GM20000 (cell line): Measurements from ENCODE around the gene AMPD1.

Source experiments
- DNase-seq: peaks from one replicate; pipeline ENCODE4 v3.0.0; 2012; ENCODE audit warnings: low spot score
- TF ChIP-seq, protein P1 (sequence below): IDR thresholded peaks from 2 replicates; pipeline ENCODE4 v1.5.1; 2012; ENCODE audit warnings: mild to moderate bottlenecking, control low read depth; ENCODE audit errors: extremely low read depth, missing control alignments

The AMPD1 gene

DNA sequence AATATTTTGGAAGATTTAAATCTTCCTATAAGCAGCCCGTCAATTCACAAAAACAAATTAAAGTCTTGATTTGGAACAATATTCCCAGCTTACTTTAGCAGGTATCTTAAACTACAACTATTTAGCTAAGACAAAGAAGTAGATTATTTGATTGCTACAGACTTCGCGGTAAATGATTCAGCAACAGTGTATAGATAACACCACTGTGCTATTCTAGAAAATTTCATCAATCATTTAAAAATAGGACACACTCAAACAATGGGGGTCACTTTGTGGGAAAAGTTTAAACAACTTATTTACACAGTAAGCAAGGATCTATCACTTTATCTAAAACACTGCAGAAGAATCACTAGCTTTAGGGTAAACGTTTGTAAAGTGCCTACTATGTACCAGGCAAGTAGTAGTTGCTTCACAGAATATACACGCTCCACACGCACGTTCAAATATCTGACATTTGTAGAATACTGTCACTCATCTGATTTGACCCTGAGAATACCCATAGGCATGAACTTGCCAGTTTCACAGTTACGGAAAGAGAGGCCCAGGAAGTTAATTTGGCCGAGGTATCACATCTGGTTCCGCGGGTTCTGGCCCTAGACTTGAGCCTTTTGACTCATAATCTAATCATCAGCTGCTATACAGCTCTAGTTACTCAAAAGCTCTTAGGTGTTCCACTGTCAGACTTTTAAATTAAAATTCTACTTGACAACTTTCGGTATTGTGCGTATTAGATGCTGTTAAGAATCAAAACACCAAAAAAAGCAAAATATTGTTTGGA is 26.4 kb downstream of the AMPD1 start:
- DNase-seq = no peak
- TF ChIP-seq, protein P1, sequence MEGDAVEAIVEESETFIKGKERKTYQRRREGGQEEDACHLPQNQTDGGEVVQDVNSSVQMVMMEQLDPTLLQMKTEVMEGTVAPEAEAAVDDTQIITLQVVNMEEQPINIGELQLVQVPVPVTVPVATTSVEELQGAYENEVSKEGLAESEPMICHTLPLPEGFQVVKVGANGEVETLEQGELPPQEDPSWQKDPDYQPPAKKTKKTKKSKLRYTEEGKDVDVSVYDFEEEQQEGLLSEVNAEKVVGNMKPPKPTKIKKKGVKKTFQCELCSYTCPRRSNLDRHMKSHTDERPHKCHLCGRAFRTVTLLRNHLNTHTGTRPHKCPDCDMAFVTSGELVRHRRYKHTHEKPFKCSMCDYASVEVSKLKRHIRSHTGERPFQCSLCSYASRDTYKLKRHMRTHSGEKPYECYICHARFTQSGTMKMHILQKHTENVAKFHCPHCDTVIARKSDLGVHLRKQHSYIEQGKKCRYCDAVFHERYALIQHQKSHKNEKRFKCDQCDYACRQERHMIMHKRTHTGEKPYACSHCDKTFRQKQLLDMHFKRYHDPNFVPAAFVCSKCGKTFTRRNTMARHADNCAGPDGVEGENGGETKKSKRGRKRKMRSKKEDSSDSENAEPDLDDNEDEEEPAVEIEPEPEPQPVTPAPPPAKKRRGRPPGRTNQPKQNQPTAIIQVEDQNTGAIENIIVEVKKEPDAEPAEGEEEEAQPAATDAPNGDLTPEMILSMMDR = no peak

DNA sequence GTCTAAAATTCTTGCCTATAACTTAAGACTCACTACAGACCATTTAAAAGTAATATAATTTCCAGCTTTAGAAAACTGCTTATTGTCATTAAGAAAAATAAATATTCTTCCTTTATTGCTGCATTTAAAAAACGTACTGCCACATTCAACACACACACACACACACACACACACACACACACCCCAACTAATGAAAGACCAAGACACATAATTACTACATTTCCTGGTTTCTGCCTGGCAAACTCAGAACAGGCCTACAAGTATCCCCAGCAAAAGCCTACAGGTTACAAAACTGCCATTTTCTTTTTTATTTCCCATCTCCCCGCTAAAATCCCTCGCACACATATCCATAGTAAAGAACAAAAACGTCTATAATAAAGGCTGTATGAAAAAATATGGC is 27.0 kb downstream of the AMPD1 start:
- DNase-seq = no peak
- TF ChIP-seq, protein P1 = no peak

DNA sequence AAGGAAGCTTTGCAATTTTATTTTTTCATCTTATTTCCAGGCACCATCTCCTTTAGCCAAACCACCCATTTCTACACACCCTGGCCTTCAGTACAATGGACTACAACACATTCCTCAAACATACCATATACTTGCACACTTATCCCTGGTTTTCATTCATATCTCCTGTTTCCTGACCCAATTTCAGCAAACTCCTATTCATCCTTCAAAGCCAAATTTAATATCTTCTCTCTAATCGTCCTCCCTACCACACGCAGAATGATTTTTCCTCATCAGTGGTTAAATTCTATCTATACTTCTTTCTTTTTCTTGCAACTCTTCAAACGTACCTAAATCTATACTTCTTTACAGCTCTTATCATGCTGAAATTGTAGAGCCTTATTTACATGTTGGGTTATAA is 28.4 kb downstream of the AMPD1 start:
- TF ChIP-seq, protein P1 = no peak
- no peak for DNase-seq

DNA sequence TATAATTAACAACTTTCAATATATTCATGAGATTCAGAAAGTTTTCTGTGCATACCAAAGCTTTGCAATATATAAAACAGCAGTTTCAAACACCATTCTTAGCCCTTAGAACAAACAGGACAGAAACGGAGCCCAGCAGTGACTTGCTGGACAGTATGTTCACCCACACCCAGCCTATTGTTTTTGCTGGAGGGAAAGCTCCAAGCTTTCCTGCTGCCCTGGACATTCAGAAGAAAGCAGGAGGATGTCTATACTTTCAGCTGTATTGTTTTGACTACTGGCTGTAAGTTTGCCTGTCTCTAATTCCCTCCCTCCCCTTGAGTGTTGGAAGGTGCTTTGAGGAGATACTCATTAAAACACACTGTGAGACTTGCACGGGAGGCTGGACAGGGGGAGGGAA is 35.1 kb downstream of the AMPD1 start:
- TF ChIP-seq, protein P1 = no peak
- no peak for DNase-seq

DNA sequence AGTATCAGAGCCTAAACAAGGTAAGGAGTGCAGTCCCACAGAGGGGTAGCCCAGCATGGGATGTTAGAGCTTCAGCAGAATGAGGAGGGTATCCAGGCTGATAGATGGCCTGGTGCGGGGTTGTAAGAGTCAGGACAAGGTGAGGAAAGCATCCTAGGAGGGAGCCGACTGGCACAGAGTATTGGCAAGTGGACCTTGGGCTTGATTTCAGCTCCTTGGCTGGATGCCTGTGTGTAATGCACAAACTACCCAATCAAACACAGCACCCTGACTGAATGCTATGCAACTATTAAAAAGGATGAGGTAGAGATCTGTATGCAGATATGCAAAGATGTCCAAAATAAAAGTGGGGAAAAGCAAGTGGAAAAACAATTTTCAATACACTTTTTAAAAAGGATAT is 43.5 kb downstream of the AMPD1 start:
- TF ChIP-seq, protein P1 = no peak
- no peak for DNase-seq

DNA sequence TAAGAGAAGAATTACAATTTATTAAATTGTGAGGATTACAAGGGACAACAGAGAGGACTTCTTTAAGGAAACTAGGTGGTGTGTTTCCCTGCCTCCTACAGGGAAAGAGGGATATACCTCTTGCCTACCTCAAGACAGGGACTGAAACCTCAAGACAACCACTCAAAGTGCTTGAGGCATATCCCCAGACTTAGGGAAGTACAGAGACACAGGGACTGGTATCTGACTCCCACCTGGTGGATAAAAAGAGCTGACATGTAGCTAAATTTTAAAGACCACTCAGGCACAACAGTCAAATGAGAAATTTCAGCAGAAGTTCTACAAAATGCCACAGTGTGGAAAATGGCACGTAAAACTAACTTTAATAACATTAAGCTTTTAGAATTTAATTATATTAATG is 46.8 kb downstream of the AMPD1 start:
- DNase-seq = no peak
- TF ChIP-seq, protein P1 = no peak

DNA sequence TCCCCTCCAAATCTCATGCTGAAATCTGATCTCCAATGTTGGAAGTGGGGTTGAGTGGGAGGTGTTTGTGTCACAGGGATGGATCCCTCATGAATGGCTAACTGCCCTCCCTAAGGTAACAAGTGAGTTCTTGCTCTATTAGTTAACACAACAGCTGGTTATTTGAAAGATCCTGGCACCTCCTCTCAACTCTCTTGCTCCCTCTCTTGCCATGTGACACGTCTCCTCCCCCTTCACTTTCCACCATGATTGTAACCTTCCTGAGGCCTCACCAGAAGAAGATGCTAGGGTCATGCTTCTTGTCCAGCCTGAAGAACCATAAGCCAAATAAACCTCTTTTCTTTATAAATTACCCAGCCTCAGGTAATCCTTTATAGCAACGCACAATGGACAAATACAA is 54.0 kb downstream of the AMPD1 start:
- TF ChIP-seq, protein P1 = no peak
- no peak for DNase-seq
